HG03159 (cell line): ENCODE results near the gene CHRM1.
"Not testable (repeated sequence)": the region's sequence is repeated elsewhere in the genome, so short reads cannot be mapped to it uniquely, and the experiment has no call there.

Experiments
- ATAC-seq: cut with Tn5 transposase; IDR thresholded peaks from one replicate; pipeline ENCODE4 v1.9.1; 2021; ENCODE audit warnings: mild to moderate bottlenecking, moderate library complexity; ENCODE audit not compliant: unreplicated experiment

CHRM1 gene

GRCh38 chr11:62880231-62880802 lies 40.8 kb downstream of the CHRM1 start:
- ATAC-seq = peak; percentile 24

GRCh38 chr11:62879235-62879978 lies 41.8 kb downstream of the CHRM1 start:
- no peak for ATAC-seq

DNA sequence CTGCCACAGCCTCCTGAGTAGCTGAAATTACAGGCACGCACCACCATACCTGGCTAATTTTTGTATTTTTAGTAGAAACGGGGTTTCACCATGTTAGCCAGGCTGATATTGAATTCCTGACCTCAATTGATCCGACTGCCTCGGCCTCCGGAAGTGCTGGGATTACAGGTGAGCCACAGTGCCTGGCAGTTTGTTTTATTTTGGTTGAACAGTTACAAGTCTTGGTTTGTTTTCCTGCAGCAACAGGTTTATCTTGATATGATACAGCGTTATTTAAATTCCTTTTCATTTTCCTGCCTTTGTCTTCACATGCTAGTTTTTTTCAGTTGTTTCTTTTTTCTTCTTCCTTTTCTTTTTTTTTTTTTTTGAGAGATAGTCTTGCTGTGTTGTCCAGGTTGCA lies 44.5 kb downstream of the CHRM1 start:
- no peak for ATAC-seq

DNA sequence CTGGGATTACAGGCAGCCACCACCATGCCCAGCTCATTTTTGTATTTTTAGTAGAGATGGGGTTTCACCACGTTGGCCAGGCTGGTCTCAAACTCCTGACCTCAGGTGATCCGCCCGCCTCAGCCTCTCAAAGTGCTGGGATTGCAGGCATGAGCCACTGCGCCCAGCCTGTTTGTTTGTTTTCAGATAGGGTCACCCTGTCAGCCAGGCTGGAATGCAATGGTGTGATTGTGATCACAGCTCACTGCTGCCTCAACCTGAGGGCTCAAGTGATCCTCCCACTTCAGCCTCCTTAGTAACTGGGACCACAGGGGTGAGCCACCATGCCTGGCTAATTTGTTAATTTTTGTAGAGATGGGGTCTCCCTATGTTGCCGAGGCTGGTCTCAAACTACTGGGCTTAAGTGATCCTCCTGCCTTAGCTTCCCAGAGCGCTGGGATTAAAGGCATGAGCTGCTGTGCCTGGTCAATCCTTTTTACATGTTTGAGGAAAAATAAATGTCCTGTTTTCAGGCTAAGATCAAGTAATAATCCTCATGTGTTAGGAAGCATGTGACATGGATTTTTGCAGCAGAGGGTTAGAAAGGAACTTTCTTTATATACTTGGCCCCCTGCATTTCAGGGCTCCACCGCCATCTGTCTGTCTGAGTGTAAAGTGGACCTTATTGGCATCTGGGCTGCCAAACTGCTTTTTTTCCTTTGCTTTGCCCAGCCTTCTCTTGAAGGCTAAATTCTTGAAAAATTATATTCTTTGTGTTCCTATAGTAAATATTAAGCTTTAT lies 45.3 kb downstream of the CHRM1 start:
- no peak for ATAC-seq

DNA sequence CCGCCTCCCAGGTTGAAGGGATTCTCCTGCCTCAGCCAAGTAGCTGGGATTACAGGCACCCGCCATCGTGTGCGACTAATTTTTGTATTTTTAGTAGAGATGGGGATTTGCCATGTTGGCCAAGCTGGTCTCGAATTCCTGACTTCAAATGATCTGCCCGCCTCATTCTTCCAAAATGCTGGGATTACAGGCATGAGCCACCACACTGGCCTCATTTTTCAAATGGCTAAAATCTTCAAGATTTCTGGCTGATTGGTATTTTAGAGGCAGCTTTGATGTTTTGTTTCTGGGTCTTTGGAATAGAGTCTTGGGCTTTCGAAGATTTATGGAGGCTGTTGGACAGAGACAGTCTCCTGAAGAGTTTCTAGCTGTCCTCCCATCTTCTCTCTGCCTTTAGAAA lies 46.3 kb downstream of the CHRM1 start:
- no peak for ATAC-seq

GRCh38 chr11:62865635-62866034 lies 55.5 kb downstream of the CHRM1 start:
- ATAC-seq = no peak

- no peak for ATAC-seq
Measured at GRCh38 chr11:62863687-62864335, 57.4 kb downstream of the CHRM1 start.

GRCh38 chr11:62861564-62862192 lies 59.5 kb downstream of the CHRM1 start:
- not testable (repeated sequence) for ATAC-seq

- ATAC-seq = no peak
Measured at GRCh38 chr11:62860835-62861563, 60.2 kb downstream of the CHRM1 start.

- not testable (repeated sequence) for ATAC-seq
Measured at GRCh38 chr11:62859281-62859703, 61.9 kb downstream of the CHRM1 start.
